ENCODE measurements around the gene GPC4.

DNA sequence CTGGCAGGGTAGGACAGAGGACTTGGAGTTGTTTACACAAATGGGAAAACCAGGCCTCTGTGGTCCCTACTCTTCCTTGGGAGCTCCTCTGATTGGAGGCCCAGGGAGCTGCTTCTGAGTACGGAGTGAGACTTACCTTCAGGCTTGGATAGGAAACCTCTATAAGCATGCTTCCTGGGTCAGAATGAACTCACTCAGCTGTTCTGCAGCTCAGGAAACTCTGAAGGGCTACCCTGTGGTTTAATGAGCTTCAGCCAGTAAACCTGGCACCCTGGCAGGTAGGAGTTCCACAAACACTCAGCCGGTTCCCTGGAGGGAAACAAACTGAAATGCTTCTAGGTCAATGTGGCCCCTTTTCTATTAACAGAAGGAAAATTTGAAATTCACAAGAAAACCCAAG, 146.1 kb downstream of the GPC4 start:
- TF ChIP-seq, protein P1, sequence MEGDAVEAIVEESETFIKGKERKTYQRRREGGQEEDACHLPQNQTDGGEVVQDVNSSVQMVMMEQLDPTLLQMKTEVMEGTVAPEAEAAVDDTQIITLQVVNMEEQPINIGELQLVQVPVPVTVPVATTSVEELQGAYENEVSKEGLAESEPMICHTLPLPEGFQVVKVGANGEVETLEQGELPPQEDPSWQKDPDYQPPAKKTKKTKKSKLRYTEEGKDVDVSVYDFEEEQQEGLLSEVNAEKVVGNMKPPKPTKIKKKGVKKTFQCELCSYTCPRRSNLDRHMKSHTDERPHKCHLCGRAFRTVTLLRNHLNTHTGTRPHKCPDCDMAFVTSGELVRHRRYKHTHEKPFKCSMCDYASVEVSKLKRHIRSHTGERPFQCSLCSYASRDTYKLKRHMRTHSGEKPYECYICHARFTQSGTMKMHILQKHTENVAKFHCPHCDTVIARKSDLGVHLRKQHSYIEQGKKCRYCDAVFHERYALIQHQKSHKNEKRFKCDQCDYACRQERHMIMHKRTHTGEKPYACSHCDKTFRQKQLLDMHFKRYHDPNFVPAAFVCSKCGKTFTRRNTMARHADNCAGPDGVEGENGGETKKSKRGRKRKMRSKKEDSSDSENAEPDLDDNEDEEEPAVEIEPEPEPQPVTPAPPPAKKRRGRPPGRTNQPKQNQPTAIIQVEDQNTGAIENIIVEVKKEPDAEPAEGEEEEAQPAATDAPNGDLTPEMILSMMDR (IDR thresholded peaks at IDR 0.05) = no peak
- no peak for TF ChIP-seq POLR2A (IDR thresholded peaks at IDR 0.05)

Data from Peyer's patch (tissue), 4 donors.